Smooth muscle cell of trachea (primary cell): ENCODE measurements around the gene HMGCLL1. TPM values are rescaled to one million over a fixed set of nuclear protein-coding genes. Genes with fewer than 3 reads are reported as not detected.

Source experiments
- total RNA-seq: library from RNA; depleted of rRNA; stranded (reverse); fragments of >200 nt; gene quantifications from 2 replicates; pipeline ENCODE4 v1.2.1, GENCODE V29; 2014

The HMGCLL1 gene
- total RNA-seq: 1.2 and 1.3 TPM in 2 replicates

GRCh38 chr6:55578537-55579363, at the start of gene HMGCLL1:
HMGCLL1 (minus strand) TSS chr6:55579192; CDS start chr6:55579055, 137 bp downstream.

